IMR-90 (cell line): ENCODE results near the gene SLC39A3.

ENCODE experiments used
- CHD1 ChIP-seq: IDR thresholded peaks from 2 replicates; pipeline ENCODE4 v1.6.1; 2012; ENCODE audit warnings: low read depth, low read length, improper control_type of control experiment
- FOS ChIP-seq: fragments of 150-350 bp; IDR thresholded peaks from 2 replicates; pipeline ENCODE4 v1.6.1; 2016; ENCODE audit warnings: low read depth, low read length
- MAFK ChIP-seq: IDR thresholded peaks from 2 replicates; pipeline ENCODE4 v1.6.1; 2012; ENCODE audit warnings: low read depth, low read length, improper control_type of control experiment
- MXI1 ChIP-seq: IDR thresholded peaks from 2 replicates; pipeline ENCODE4 v1.6.1; 2012; ENCODE audit warnings: low read depth, mild to moderate bottlenecking, low read length, moderate library complexity, borderline replicate concordance
- POLR2A ChIP-seq: IDR thresholded peaks from 2 replicates; pipeline ENCODE4 v1.6.1; 2012; ENCODE audit warnings: mild to moderate bottlenecking, low read depth, low read length
- RAD21 ChIP-seq: IDR thresholded peaks from 2 replicates; pipeline ENCODE4 v1.6.1; 2012; ENCODE audit warnings: low read length, improper control_type of control experiment
- RCOR1 ChIP-seq: IDR thresholded peaks from 2 replicates; pipeline ENCODE4 v1.6.1; 2012; ENCODE audit warnings: mild to moderate bottlenecking, low read length, improper control_type of control experiment; ENCODE audit not compliant: insufficient replicate concordance
- RFX5 ChIP-seq: IDR thresholded peaks from 2 replicates; pipeline ENCODE4 v1.8.0; 2012; ENCODE audit warnings: low read depth, mild to moderate bottlenecking, low read length, moderate library complexity
- SMC3 ChIP-seq: fragments of 150-350 bp; IDR thresholded peaks from 2 replicates; pipeline ENCODE4 v1.6.1; 2016; ENCODE audit warnings: low read depth, mild to moderate bottlenecking, antibody characterized with exemption, low read length, moderate library complexity
- TF ChIP-seq, protein P1 (sequence below): conservative IDR thresholded peaks from 2 replicates; pipeline ENCODE4 v1.5.1; 2012; ENCODE audit warnings: mild to moderate bottlenecking, low read depth, low read length, improper control_type of control experiment
- TF ChIP-seq, protein P2 (sequence below): fragments of 150-350 bp; IDR thresholded peaks from 2 replicates; pipeline ENCODE4 v1.6.1; 2016; ENCODE audit warnings: low read depth, mild to moderate bottlenecking, low read length, moderate library complexity, borderline replicate concordance
- TF ChIP-seq, protein P3 (sequence below): fragments of 150-350 bp; IDR thresholded peaks from 2 replicates; pipeline ENCODE4 v1.6.1; 2017; ENCODE audit warnings: mild to moderate bottlenecking, antibody characterized with exemption, low read length, low read depth

DNA sequence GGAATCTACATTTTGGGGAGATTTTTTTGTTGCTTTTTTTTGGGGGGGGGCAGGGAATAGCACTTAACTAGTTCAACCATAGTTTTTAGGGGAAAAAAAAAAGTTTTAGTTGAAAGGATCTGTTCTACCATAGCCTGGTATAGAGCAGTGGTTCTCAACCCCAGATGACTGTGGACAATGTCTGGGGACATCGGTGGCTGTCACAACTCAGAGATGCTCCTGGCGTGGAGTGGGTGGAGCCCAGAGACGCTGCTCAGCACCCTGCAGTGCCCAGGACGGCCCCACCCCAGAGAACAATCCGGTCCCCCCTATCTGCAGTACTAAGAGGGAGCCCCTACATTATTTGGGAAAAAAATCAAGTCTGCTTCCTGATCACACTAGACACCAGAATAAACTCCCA is 45.6 kb downstream of the SLC39A3 start:
- TF ChIP-seq, protein P1, sequence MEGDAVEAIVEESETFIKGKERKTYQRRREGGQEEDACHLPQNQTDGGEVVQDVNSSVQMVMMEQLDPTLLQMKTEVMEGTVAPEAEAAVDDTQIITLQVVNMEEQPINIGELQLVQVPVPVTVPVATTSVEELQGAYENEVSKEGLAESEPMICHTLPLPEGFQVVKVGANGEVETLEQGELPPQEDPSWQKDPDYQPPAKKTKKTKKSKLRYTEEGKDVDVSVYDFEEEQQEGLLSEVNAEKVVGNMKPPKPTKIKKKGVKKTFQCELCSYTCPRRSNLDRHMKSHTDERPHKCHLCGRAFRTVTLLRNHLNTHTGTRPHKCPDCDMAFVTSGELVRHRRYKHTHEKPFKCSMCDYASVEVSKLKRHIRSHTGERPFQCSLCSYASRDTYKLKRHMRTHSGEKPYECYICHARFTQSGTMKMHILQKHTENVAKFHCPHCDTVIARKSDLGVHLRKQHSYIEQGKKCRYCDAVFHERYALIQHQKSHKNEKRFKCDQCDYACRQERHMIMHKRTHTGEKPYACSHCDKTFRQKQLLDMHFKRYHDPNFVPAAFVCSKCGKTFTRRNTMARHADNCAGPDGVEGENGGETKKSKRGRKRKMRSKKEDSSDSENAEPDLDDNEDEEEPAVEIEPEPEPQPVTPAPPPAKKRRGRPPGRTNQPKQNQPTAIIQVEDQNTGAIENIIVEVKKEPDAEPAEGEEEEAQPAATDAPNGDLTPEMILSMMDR, result no peak
- TF ChIP-seq, protein P2, sequence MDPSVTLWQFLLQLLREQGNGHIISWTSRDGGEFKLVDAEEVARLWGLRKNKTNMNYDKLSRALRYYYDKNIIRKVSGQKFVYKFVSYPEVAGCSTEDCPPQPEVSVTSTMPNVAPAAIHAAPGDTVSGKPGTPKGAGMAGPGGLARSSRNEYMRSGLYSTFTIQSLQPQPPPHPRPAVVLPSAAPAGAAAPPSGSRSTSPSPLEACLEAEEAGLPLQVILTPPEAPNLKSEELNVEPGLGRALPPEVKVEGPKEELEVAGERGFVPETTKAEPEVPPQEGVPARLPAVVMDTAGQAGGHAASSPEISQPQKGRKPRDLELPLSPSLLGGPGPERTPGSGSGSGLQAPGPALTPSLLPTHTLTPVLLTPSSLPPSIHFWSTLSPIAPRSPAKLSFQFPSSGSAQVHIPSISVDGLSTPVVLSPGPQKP, result no peak
- no peak for TF ChIP-seq POLR2A
- no peak for TF ChIP-seq RCOR1
- TF ChIP-seq MAFK, result no peak
- no peak for TF ChIP-seq MXI1
- TF ChIP-seq, protein P3, sequence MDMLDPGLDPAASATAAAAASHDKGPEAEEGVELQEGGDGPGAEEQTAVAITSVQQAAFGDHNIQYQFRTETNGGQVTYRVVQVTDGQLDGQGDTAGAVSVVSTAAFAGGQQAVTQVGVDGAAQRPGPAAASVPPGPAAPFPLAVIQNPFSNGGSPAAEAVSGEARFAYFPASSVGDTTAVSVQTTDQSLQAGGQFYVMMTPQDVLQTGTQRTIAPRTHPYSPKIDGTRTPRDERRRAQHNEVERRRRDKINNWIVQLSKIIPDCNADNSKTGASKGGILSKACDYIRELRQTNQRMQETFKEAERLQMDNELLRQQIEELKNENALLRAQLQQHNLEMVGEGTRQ, result no peak
- no peak for TF ChIP-seq SMC3
- no peak for TF ChIP-seq CHD1
- no peak for TF ChIP-seq RFX5
- TF ChIP-seq RAD21, result no peak
- no peak for TF ChIP-seq FOS
